Endometrium (tissue), 2 donors: ENCODE results near the gene CCL27.
A peak's percentile ranks its signal among the peaks of the same experiment; 100 is the strongest.

Experiments used
- FAIRE-seq: peaks from 2 replicates; lab custom pipeline; 2012; peaks lifted over from hg19 to GRCh38; lab: Jason Lieb, UNC
- donor health status: control.
- donor health status: control.

Gene CCL27

DNA sequence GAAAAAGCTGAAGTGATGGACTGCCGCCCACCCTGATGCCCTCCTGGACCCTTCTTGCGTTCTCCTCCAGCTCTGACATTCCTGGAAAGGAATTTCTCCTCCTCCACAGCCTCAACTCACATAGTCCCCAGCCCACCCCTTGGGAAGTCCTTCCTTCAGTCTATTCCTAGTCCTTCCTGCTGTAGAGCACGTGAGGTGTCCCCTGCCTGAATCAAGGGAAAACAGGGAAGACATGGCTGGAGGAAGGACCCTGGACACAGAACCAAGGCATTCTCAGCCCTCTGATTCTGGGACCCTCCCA, 37.3 kb downstream of the CCL27 start:
- FAIRE-seq = no peak

DNA sequence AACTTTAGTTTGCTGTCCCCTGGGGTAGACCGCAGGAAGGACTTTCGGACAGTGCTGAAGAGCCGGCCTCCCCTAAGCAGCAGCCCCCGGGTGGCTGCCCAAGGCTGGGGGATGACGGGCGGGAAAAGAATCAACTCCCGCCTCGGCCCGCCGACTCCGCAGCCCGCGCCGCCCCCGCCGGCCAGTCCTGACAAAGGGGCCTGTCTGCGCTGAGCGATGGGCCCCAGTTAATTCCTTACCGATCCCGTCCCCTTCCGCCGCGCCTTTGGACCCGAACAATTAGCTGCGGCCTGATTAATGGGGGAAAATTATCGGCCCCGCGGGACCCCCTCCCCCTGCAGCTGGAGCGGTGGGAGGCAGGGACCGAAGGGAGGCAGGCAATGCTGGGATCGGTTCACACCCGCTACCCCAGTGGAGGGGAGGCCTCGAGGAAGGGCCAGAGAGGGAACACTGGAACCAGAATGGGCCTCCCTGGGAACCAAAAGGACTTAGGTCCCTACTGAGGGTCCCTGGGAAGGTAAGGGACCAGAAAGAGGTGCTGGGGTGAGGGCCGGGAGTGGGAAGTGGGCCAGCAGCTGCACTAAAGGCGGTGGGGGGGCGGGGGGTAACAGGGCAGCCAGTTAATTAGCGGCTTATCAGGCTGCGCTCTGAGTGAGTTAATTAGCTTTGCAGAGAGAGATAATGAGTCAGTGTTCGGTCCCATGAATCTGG, 37.8 kb downstream of the CCL27 start:
- FAIRE-seq = no peak

DNA sequence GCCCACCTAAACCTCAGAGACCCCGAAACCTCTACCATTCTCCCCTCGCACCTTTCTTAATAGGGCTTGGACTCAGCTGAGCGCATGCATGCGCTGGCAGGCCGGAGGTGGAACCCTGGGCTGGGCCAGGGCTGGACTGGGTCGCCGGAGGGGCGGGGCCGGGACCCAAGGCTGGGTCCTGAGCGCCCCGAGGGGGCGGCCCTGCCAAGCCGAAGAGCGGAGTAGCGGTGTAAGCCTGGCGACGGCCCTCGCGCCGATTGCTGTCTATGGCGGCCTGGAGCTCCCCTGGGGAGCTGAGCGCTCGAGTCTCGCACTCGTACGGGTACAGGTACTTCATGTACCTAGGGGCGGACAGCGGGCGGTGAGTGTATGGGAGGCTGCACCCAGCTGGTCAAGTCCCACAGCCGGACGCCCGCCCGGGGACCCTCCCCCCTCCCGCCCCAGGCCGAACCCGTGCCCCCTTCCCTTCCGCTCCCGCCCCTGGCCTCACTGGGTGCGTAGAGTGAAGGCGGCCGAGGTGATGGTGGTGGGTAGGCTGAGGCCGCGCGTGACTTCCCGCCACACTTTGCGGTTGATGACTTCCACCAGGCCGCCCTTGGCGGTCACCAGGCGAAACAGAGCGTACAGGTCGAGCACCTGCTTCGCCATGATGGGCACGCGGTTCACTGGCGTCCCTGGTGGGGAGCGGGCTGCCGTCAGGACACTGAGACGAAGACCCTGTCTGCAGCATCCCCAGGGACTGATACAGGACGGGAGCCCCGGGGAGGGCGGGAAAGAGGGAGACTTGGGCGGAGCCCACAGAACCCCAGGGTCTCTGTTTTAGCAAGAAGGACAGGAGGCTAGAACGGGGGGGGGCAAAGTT, 38.9 kb downstream of the CCL27 start:
- FAIRE-seq = no peak

DNA sequence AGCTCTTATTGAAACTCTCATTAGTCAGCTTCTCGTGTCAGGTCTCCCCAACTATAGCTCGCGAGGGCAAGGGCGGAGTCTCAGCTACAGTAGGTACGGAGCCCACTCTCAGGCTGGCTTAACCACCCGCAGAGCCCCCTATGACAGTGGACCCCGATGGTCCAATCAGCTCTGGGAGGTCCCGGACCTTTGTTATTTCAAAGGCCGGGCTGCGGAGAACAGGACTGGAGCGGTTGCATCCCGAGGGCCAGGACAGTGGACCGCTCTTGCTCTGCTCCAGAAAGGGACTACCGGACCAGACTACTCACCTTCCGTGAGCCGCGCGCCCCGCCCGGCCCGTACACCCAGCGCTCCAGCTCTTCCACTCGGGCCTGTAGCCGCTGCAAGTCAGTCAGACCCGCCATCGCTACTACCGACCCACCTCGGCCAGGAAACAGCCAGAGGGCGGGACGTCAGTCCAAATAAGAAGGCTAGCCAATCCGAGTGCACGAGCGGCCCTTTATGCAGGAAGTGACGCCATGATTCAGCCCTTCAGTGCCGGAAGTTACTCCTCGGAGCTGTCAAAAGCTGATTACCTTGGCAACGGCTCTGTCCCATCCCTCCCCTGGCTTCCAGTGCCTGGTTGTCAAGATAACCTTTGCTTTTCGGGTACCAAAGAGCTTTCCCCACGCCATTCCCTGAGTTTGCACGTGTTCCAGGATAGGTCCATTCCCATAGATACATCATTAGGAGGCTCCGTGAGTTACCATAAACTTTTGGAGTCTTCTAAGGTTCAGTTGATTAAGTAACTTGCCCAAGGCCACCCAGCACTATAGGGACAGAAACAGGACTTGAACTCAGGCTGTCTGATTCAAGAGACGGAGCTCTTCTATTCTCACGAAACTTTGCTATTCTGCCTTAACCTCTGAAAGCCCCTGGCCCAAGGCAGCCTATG, 42.1 kb downstream of the CCL27 start, which contains the start of gene DCTN3:
TSS of gene DCTN3 (minus strand) at position 435 of the 934 bp plus-strand sequence. CDS start at position 404, 31 bp downstream.
- FAIRE-seq = peak; percentile 94

GRCh38 chr9:34615132-34615531, 47.3 kb downstream of the CCL27 start:
- FAIRE-seq = no peak

GRCh38 chr9:34612788-34613390, 49.6 kb downstream of the CCL27 start:
- FAIRE-seq = no peak
